ENCODE data around the gene H2BK1. TPM values are rescaled to one million over a fixed set of nuclear protein-coding genes. Genes with fewer than 3 reads are reported as not detected.

H2BK1 gene
- polyA plus RNA-seq, 1 donor (not counting 4 experiments of a cell fraction or from before 2014, with no cell fraction given) = not detected

- Histone ChIP-seq H3K27me3 (ENCODE audit: control insufficient read depth, extremely low read depth, insufficient read depth, low read length) (peaks cover 37% of the 10 kb centered on the region), H3K9me1 (ENCODE audit: control insufficient read depth, extremely low read depth, insufficient read depth, low read length) (no peaks in the 10 kb centered on the region), H3K36me3 (ENCODE audit: control insufficient read depth in 2 of 2, extremely low read depth in 1 of 2, insufficient read depth in 2 of 2, low read length in 2 of 2) (no peaks in the 10 kb centered on the region), H3K79me2 (ENCODE audit: control insufficient read depth, insufficient read depth, low read length) (no peaks in the 10 kb centered on the region), H3K9me3 (ENCODE audit: control insufficient read depth, low read depth, low read length) (no peaks in the 10 kb centered on the region), H3K4me2 (ENCODE audit: control insufficient read depth, extremely low read depth, insufficient read depth, low read depth, low read length) (peak overlapping the region; percentile 76), H3K9ac (ENCODE audit: control insufficient read depth, extremely low read depth, insufficient read depth, low read length) (peak overlapping the region; percentile 47), H3K4me1 (ENCODE audit: control insufficient read depth, extremely low read depth, insufficient read depth, low read length) (peaks cover 14% of the 10 kb centered on the region), H3K27ac (ENCODE audit: control insufficient read depth, insufficient read depth, low read length) (no peak overlapping the region), H2AFZ (ENCODE audit: control insufficient read depth, low read length) (peak overlapping the region; percentile 87), H4K20me1 (ENCODE audit: control insufficient read depth, extremely low read depth, insufficient read depth, low read length) (no peaks in the 10 kb centered on the region), H3K4me3 (ENCODE audit: control insufficient read depth in 2 of 3, extremely low read depth in 1 of 3, insufficient read depth in 2 of 3, low read depth in 1 of 3, low read length in 3 of 3) (peak overlapping the region; percentile 37 to 54 (median 51))
- dilution Hi-C loops (cut with MboI; ENCODE audit: extremely low pct_ligation_motif_present, low sequenced_read_pairs) = no loop called here
- FAIRE-seq (no peak), DNase-seq (ENCODE audit: low read depth, low spot score) (no peak)
- TF ChIP-seq EZH2 (IDR thresholded peaks at IDR 0.05; ENCODE audit: low read length) (no peak), CTCF (optimal IDR thresholded peaks at IDR 0.05 in 1 of 3, IDR thresholded peaks at IDR 0.05 in 1 of 3, conservative IDR thresholded peaks at IDR 0.05 in 1 of 3; ENCODE audit: extremely low read depth in 1 of 3, insufficient read depth in 2 of 3, low read length in 3 of 3) (no peak)
Measured at GRCh38 chr7:151251689-151252560, 41.6 kb upstream of the H2BK1 start.

DNA sequence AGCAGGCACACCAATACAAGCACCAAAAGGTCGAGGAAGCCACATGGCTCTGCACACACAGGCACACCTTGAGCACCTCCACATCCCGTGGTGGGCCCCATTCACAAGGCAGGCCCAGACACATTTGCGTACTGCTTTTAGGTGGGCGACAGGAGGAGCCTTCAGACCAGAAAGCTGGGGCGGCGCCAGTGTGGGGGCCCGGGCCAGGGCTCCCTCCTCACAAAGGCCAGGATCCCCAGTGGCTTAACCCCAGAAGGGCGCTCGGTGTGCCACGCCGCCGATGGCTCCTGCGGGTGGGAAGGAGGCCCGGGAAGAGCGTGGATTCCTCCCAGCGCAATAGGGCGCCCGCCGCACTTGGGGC is 41.0 kb upstream of the H2BK1 start:
- H3K27ac ChIP-seq (ENCODE audit: control insufficient read depth, insufficient read depth, low read length) = no peak overlapping the region
- no peaks in the 10 kb centered on the region for H3K79me2 ChIP-seq (ENCODE audit: control insufficient read depth, insufficient read depth, low read length)
- no peaks in the 10 kb centered on the region for H3K36me3 ChIP-seq (ENCODE audit: control insufficient read depth in 2 of 2, extremely low read depth in 1 of 2, insufficient read depth in 2 of 2, low read length in 2 of 2)
- no peaks in the 10 kb centered on the region for H3K9me3 ChIP-seq (ENCODE audit: control insufficient read depth, low read depth, low read length)
- DNase-seq (ENCODE audit: low read depth, low spot score) = no peak
- peaks cover 14% of the 10 kb centered on the region for H3K4me1 ChIP-seq (ENCODE audit: control insufficient read depth, extremely low read depth, insufficient read depth, low read length)
- H3K4me3 ChIP-seq (ENCODE audit: control insufficient read depth in 2 of 3, extremely low read depth in 1 of 3, insufficient read depth in 2 of 3, low read depth in 1 of 3, low read length in 3 of 3) = peak overlapping the region in 2 of 3 experiments; percentile 22 to 27
- peak overlapping the region; percentile 42 for H2AFZ ChIP-seq (ENCODE audit: control insufficient read depth, low read length)
- no peaks in the 10 kb centered on the region for H4K20me1 ChIP-seq (ENCODE audit: control insufficient read depth, extremely low read depth, insufficient read depth, low read length)
- dilution Hi-C loops (cut with MboI; ENCODE audit: extremely low pct_ligation_motif_present, low sequenced_read_pairs) = no loop called here
- H3K9ac ChIP-seq (ENCODE audit: control insufficient read depth, extremely low read depth, insufficient read depth, low read length) = no peak overlapping the region
- no peaks in the 10 kb centered on the region for H3K9me1 ChIP-seq (ENCODE audit: control insufficient read depth, extremely low read depth, insufficient read depth, low read length)
- peaks cover 37% of the 10 kb centered on the region for H3K27me3 ChIP-seq (ENCODE audit: control insufficient read depth, extremely low read depth, insufficient read depth, low read length)
- TF ChIP-seq CTCF (optimal IDR thresholded peaks at IDR 0.05 in 1 of 3, IDR thresholded peaks at IDR 0.05 in 1 of 3, conservative IDR thresholded peaks at IDR 0.05 in 1 of 3; ENCODE audit: extremely low read depth in 1 of 3, insufficient read depth in 2 of 3, low read length in 3 of 3) = no peak
- TF ChIP-seq EZH2 (IDR thresholded peaks at IDR 0.05; ENCODE audit: low read length) = no peak
- peak overlapping the region; percentile 51 for H3K4me2 ChIP-seq (ENCODE audit: control insufficient read depth, extremely low read depth, insufficient read depth, low read depth, low read length)
- FAIRE-seq = no peak
